Measurements from ENCODE around the gene GAS1. TPM values are rescaled to one million over a fixed set of nuclear protein-coding genes. Genes with fewer than 3 reads are reported as not detected.

The GAS1 gene
- total RNA-seq, 6 experiments from 2014 or later: 0.93 to 3.7 (median 2.4) TPM

DNA sequence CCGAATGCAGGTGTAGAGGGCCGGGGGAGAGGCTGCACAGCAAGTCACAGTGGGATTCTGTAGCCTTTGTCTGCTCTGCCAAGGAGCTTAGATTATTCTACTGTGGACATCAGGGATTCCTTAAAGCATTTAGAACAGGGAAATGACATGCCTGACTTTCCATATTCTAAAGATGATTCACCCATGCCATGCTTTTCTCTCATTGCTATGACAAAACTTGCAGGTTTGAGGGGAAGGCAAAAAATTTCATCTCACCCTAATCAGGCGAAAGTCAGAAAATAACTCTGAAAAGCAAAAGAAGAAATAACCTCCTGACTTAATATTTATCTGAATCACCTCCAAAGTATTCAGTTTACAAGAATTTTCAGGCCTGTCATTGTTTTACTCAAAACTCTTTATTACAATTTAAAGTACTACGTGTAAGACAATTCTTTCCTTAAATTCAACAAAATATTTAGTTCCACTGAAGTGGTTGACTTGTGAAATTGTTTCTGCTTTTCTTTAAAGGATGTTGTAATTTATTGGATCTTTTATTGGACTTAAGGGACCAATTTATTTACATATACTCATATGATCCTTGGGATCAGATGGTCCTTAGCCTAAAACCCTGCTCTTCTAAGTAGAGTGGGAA is 30.0 kb upstream of the GAS1 start:
- no peak for DNase-seq
- no peak for ATAC-seq
- TF ChIP-seq, protein P1, sequence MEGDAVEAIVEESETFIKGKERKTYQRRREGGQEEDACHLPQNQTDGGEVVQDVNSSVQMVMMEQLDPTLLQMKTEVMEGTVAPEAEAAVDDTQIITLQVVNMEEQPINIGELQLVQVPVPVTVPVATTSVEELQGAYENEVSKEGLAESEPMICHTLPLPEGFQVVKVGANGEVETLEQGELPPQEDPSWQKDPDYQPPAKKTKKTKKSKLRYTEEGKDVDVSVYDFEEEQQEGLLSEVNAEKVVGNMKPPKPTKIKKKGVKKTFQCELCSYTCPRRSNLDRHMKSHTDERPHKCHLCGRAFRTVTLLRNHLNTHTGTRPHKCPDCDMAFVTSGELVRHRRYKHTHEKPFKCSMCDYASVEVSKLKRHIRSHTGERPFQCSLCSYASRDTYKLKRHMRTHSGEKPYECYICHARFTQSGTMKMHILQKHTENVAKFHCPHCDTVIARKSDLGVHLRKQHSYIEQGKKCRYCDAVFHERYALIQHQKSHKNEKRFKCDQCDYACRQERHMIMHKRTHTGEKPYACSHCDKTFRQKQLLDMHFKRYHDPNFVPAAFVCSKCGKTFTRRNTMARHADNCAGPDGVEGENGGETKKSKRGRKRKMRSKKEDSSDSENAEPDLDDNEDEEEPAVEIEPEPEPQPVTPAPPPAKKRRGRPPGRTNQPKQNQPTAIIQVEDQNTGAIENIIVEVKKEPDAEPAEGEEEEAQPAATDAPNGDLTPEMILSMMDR (IDR thresholded peaks at IDR 0.05): no peak
- no peak for TF ChIP-seq POLR2A (IDR thresholded peaks at IDR 0.05)
- Histone ChIP-seq H3K4me1 (no peaks in the 10 kb centered on the region), H3K27ac (no peak overlapping the region), H3K27me3 (no peaks in the 10 kb centered on the region), H3K4me3 (no peak overlapping the region), H3K9me3 (no peaks in the 10 kb centered on the region), H3K36me3 (no peaks in the 10 kb centered on the region)
- intact Hi-C loops (cut with DNase I): no loop called here
- 53% methylated on average over 4 of the region's 4 CpGs for WGBS (ENCODE audit: insufficient coverage, low coverage, low lambda C conversion rate, missing lambda C conversion rate)

DNA sequence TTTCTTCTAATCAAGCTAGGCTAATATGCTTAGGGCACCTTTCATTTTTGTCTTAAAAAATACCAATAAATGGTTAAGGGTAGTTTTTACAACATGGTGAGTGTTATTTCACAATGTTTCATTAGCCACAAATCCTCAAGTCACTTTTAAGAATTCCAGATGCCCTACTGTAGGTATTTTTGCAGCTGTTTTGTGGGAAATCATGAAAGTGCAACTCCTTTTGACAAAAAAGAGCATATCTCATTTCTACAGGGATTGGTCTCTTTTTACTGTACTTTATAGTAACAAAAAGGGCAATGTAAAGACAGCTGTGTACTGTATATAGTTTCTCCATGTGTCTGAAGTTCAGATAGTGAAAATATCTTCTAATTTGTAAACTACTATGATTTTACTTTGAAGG is 28.3 kb upstream of the GAS1 start:
- Histone ChIP-seq H3K27me3 (no peaks in the 10 kb centered on the region), H3K4me1 (no peaks in the 10 kb centered on the region), H3K36me3 (no peaks in the 10 kb centered on the region), H3K4me3 (no peak overlapping the region), H3K9me3 (no peaks in the 10 kb centered on the region), H3K27ac (no peak overlapping the region)
- no peak for ATAC-seq
- intact Hi-C loops (cut with DNase I): no loop called here
- TF ChIP-seq, protein P1 (IDR thresholded peaks at IDR 0.05): no peak
- TF ChIP-seq POLR2A (IDR thresholded peaks at IDR 0.05): no peak
- DNase-seq: no peak

DNA sequence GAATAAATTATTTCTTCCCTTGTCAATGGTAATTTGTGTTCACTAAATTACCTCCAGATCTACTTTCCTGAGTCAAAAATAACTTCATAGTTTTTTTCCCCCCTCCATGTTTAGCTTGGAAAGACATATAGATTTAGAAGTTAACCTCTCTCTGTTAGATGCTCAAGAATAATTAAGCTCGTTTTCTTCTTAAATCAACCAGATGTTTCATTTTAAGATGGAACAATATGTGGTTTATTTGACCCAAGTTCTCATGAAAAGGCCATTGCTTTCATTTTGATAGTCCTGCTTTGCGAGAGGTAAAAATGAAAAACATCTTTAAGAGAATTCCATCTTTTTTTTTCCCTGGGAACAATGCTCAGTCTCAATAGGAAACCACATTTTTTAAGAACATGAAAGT is 27.7 kb upstream of the GAS1 start:
- 58% methylated on average over 2 of the region's 2 CpGs for WGBS (ENCODE audit: insufficient coverage, low coverage, low lambda C conversion rate, missing lambda C conversion rate)
- Histone ChIP-seq H3K4me1 (no peaks in the 10 kb centered on the region), H3K36me3 (no peaks in the 10 kb centered on the region), H3K27ac (no peak overlapping the region), H3K9me3 (no peaks in the 10 kb centered on the region), H3K27me3 (no peaks in the 10 kb centered on the region), H3K4me3 (no peak overlapping the region)
- ATAC-seq (no peak), DNase-seq (no peak)
- TF ChIP-seq, protein P1 (IDR thresholded peaks at IDR 0.05): no peak
- TF ChIP-seq POLR2A (IDR thresholded peaks at IDR 0.05): no peak
- intact Hi-C loops (cut with DNase I): no loop called here

DNA sequence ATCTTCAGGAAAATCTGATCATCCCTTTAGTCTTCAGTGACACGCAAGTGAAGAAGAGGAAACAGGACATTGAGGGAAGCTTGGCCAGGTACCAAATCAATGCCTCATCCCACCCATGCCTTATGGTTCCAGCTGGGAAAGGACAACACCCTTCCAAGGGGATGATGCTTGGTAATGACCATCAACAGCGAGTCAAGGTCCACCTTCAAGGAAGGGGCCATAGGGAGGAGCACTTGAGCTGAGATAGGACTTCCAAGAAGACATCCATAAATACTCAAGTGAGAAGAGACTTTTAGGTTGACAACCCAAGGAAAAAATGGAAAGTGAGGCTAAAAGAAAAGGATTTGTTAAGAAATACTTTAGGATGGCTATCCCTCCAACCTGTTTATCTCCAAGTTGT is 27.1 kb upstream of the GAS1 start:
- Histone ChIP-seq H3K36me3 (no peaks in the 10 kb centered on the region), H3K4me3 (no peak overlapping the region), H3K9me3 (no peaks in the 10 kb centered on the region), H3K27ac (no peak overlapping the region), H3K4me1 (no peaks in the 10 kb centered on the region), H3K27me3 (no peaks in the 10 kb centered on the region)
- DNase-seq (no peak), ATAC-seq (no peak)
- TF ChIP-seq POLR2A (IDR thresholded peaks at IDR 0.05): no peak
- TF ChIP-seq, protein P1 (IDR thresholded peaks at IDR 0.05): no peak
- WGBS (ENCODE audit: insufficient coverage, low coverage, low lambda C conversion rate, missing lambda C conversion rate): 78% methylated on average over 2 of the region's 2 CpGs
- intact Hi-C loops (cut with DNase I): no loop called here

DNA sequence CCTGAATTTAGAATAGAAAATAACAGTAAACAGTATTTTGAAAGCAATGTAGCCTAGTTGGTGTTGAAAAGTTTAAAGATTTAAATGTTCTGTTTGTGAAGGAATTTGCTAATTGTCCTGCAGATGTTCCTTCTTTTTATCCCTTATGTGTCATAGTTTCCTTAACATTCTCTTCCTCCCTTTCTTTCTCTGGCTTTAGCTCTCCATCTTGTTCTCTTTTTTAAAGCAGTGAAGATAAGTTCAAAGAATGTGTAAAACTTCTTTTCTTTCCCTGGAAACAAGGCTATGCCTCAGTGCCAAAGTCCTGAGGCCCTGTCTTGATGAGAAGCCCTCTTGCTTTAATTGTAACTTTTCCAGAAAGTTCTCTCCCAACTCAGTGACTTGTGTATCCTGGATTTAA is 24.4 kb upstream of the GAS1 start:
- H3K4me1 ChIP-seq: no peaks in the 10 kb centered on the region
- no peak overlapping the region for H3K4me3 ChIP-seq
- no peak overlapping the region for H3K27ac ChIP-seq
- H3K9me3 ChIP-seq: no peaks in the 10 kb centered on the region
- TF ChIP-seq, protein P1 (IDR thresholded peaks at IDR 0.05): no peak
- no peak for TF ChIP-seq POLR2A (IDR thresholded peaks at IDR 0.05)
- no peak for DNase-seq
- ATAC-seq: no peak
- intact Hi-C loops (cut with DNase I): no loop called here
- H3K36me3 ChIP-seq: no peaks in the 10 kb centered on the region
- H3K27me3 ChIP-seq: no peaks in the 10 kb centered on the region

Data from right lobe of liver (tissue), 6 donors.